ENCODE data around the gene KIAA1217.

The KIAA1217 gene

GRCh38 chr10:24574161-24574560, 365.2 kb downstream of the KIAA1217 start:
- no peaks in the 10 kb centered on the region for H3K9me2 ChIP-seq (replicated peaks; ENCODE audit: control insufficient read depth, low read length)
- H3K27me3 ChIP-seq (ENCODE audit: control insufficient read depth, low read length), result peaks cover 3% of the 10 kb centered on the region; the same call in 1 of the 2 replicates
- TF ChIP-seq EZH2phosphoT487 (IDR thresholded peaks at IDR 0.05; ENCODE audit: borderline replicate concordance, low read length) (no peak), CTCF (IDR thresholded peaks at IDR 0.05; ENCODE audit: low read depth, low read length, poor library complexity, severe bottlenecking) (no peak)
- H3K4me1 ChIP-seq (ENCODE audit: control insufficient read depth, low read length), result peaks cover 12% of the 10 kb centered on the region; the same call in 1 of the 2 replicates
- H3K36me3 ChIP-seq (ENCODE audit: control insufficient read depth, low read length), result no peaks in the 10 kb centered on the region
- H3K79me2 ChIP-seq (ENCODE audit: control insufficient read depth, low read length), result no peaks in the 10 kb centered on the region
- H3K9me3 ChIP-seq (ENCODE audit: control insufficient read depth, insufficient read depth, low read length), result no peaks in the 10 kb centered on the region
- no peak overlapping the region for H3K27ac ChIP-seq (ENCODE audit: low read depth, low read length)
- H3K4me2 ChIP-seq (ENCODE audit: low read length), result no peak overlapping the region
- H3F3A ChIP-seq (ENCODE audit: control insufficient read depth, insufficient read depth), result no peaks in the 10 kb centered on the region
- H3K4me3 ChIP-seq (ENCODE audit: low read length), result no peak overlapping the region
- H4K20me1 ChIP-seq (ENCODE audit: control insufficient read depth, insufficient read depth, low read depth, low read length), result no peaks in the 10 kb centered on the region

- Histone ChIP-seq H3K9me3 (ENCODE audit: control insufficient read depth, insufficient read depth, low read length) (no peaks in the 10 kb centered on the region), H3K27me3 (ENCODE audit: control insufficient read depth, low read length) (peaks cover 3% of the 10 kb centered on the region; the same call in 1 of the 2 replicates), H3K4me1 (ENCODE audit: control insufficient read depth, low read length) (peaks cover 12% of the 10 kb centered on the region; the same call in 1 of the 2 replicates), H3K79me2 (ENCODE audit: control insufficient read depth, low read length) (no peaks in the 10 kb centered on the region), H3K36me3 (ENCODE audit: control insufficient read depth, low read length) (no peaks in the 10 kb centered on the region), H3K27ac (ENCODE audit: low read depth, low read length) (no peak overlapping the region), H4K20me1 (ENCODE audit: control insufficient read depth, insufficient read depth, low read depth, low read length) (no peaks in the 10 kb centered on the region), H3K9me2 (replicated peaks; ENCODE audit: control insufficient read depth, low read length) (no peaks in the 10 kb centered on the region), H3K4me3 (ENCODE audit: low read length) (no peak overlapping the region), H3F3A (ENCODE audit: control insufficient read depth, insufficient read depth) (no peaks in the 10 kb centered on the region), H3K4me2 (ENCODE audit: low read length) (no peak overlapping the region)
- TF ChIP-seq CTCF (IDR thresholded peaks at IDR 0.05; ENCODE audit: low read depth, low read length, poor library complexity, severe bottlenecking) (no peak), EZH2phosphoT487 (IDR thresholded peaks at IDR 0.05; ENCODE audit: borderline replicate concordance, low read length) (no peak)
These were observed 365.7 kb downstream of the KIAA1217 start for GRCh38 chr10:24574578-24575155.

GRCh38 chr10:24575481-24576002, 366.6 kb downstream of the KIAA1217 start:
- H3K4me2 ChIP-seq (ENCODE audit: low read length), result no peak overlapping the region
- H3K36me3 ChIP-seq (ENCODE audit: control insufficient read depth, low read length), result no peaks in the 10 kb centered on the region
- no peaks in the 10 kb centered on the region for H3K9me2 ChIP-seq (replicated peaks; ENCODE audit: control insufficient read depth, low read length)
- H3K4me1 ChIP-seq (ENCODE audit: control insufficient read depth, low read length), result peaks cover 12% of the 10 kb centered on the region; the same call in 1 of the 2 replicates
- no peaks in the 10 kb centered on the region for H3K9me3 ChIP-seq (ENCODE audit: control insufficient read depth, insufficient read depth, low read length)
- no peak overlapping the region for H3K27ac ChIP-seq (ENCODE audit: low read depth, low read length)
- no peak overlapping the region for H3K4me3 ChIP-seq (ENCODE audit: low read length)
- no peaks in the 10 kb centered on the region for H3K79me2 ChIP-seq (ENCODE audit: control insufficient read depth, low read length)
- TF ChIP-seq EZH2phosphoT487 (IDR thresholded peaks at IDR 0.05; ENCODE audit: borderline replicate concordance, low read length), result no peak
- TF ChIP-seq CTCF (IDR thresholded peaks at IDR 0.05; ENCODE audit: low read depth, low read length, poor library complexity, severe bottlenecking), result no peak
- peaks cover 3% of the 10 kb centered on the region; the same call in 1 of the 2 replicates for H3K27me3 ChIP-seq (ENCODE audit: control insufficient read depth, low read length)
- no peaks in the 10 kb centered on the region for H3F3A ChIP-seq (ENCODE audit: control insufficient read depth, insufficient read depth)
- no peaks in the 10 kb centered on the region for H4K20me1 ChIP-seq (ENCODE audit: control insufficient read depth, insufficient read depth, low read depth, low read length)
